Endothelial cell of umbilical vein (primary cell): ENCODE data around the gene LAMB3. TPM values are rescaled to one million over a fixed set of nuclear protein-coding genes. Genes with fewer than 3 reads are reported as not detected.

Experiments
- BruUV-seq: library from RNA; stranded (reverse); fragments of 400-500 nt; replicated peaks from 2 replicates; lab custom pipeline; 2021; lab: Mats Ljungman, UMichigan
- CTCF ChIA-PET: fragments of 300-600, 350-600 bp; sonication (Branson Sonifier 250); formaldehyde crosslinking; loops from one replicate; lab custom pipeline; 2021; ENCODE audit warnings: antibody characterized with exemption, inconsistent platforms; lab: Charles Lee
- POLR2A ChIA-PET: fragments of 300-600, 350-600 bp; sonication (Branson Sonifier 250); formaldehyde crosslinking; loops from one replicate; lab custom pipeline; 2021; ENCODE audit warnings: antibody characterized with exemption, inconsistent platforms; lab: Charles Lee
- DNase-seq: peaks from one replicate; pipeline ENCODE4 v3.0.0-alpha.2; 2011; ENCODE audit warnings: low read depth, low spot score
- FAIRE-seq: peaks from 2 replicates; lab custom pipeline; 2011; peaks lifted over from hg19 to GRCh38; lab: Jason Lieb, UNC
- H2AFZ ChIP-seq: 2 replicates; pipeline ENCODE4 v1.6.0; 2012; ENCODE audit warnings: low read depth, low read length, control low read depth, inconsistent platforms
- H3K27ac ChIP-seq: 2 replicates; pipeline ENCODE4 v1.5.1; 2011; ENCODE audit warnings: low read depth, mild to moderate bottlenecking, control low read depth, low read length, moderate library complexity; ENCODE audit not compliant: insufficient read depth
- H3K27me3 ChIP-seq, 2 experiments: 2 replicates each; pipeline versions ENCODE4 v1.6.0 to v1.6.1; 2011; ENCODE audit warnings: low read length in 2 of 2, mixed read lengths in 1 of 2; ENCODE audit not compliant: control insufficient read depth in 2 of 2, insufficient read depth in 2 of 2
- H3K36me3 ChIP-seq, 2 experiments: 2 replicates in 1 of 2; 3 replicates in 1 of 2; pipeline ENCODE4 v1.5.1; 2011; ENCODE audit warnings: low read length in 2 of 2, mild to moderate bottlenecking in 1 of 2, moderate library complexity in 1 of 2; ENCODE audit not compliant: control insufficient read depth in 2 of 2, insufficient read depth in 2 of 2; ENCODE audit errors: extremely low read depth in 1 of 2
- H3K4me1 ChIP-seq: 3 replicates; pipeline ENCODE4 v1.5.1; 2011; ENCODE audit warnings: mild to moderate bottlenecking, low read length; ENCODE audit not compliant: control insufficient read depth, insufficient read depth; ENCODE audit errors: extremely low read depth
- H3K4me2 ChIP-seq: 2 replicates; pipeline ENCODE4 v1.6.1; 2011; ENCODE audit warnings: low read length, control low read depth, mixed read lengths; ENCODE audit not compliant: insufficient read depth
- H3K4me3 ChIP-seq, 3 experiments: fragments of 200-600 bp in 1 of 3; sonication (generic), shearing (Covaris generic) in 1 of 3; replicated peaks in 1 of 3; 2 replicates each; pipeline ENCODE4 v1.5.1; 2011 to 2016; ENCODE audit warnings: control low read depth in 3 of 3, low read length in 3 of 3, mild to moderate bottlenecking in 2 of 3, inconsistent platforms in 1 of 3, low read depth in 1 of 3, moderate library complexity in 1 of 3; ENCODE audit not compliant: insufficient read depth in 1 of 3
- H3K79me2 ChIP-seq: 2 replicates; pipeline ENCODE4 v1.6.0; 2012; ENCODE audit warnings: low read length, inconsistent platforms; ENCODE audit not compliant: control insufficient read depth, insufficient read depth
- H3K9ac ChIP-seq: replicated peaks from 2 replicates; pipeline ENCODE3; 2011; ENCODE audit warnings: low read length, control low read depth; ENCODE audit not compliant: insufficient read depth; ENCODE audit errors: extremely low read depth
- H3K9me1 ChIP-seq: replicated peaks from 3 replicates; pipeline ENCODE4 v1.6.0; 2011; ENCODE audit warnings: mild to moderate bottlenecking, low read length; ENCODE audit not compliant: control insufficient read depth, insufficient read depth; ENCODE audit errors: extremely low read depth
- H3K9me3 ChIP-seq: replicated peaks from 2 replicates; pipeline ENCODE4 v1.5.1; 2012; ENCODE audit warnings: low read length, inconsistent platforms; ENCODE audit not compliant: control insufficient read depth, insufficient read depth
- H4K20me1 ChIP-seq: replicated peaks from 2 replicates; pipeline ENCODE3; 2011; ENCODE audit warnings: mild to moderate bottlenecking, low read length; ENCODE audit not compliant: control insufficient read depth, insufficient read depth; ENCODE audit errors: extremely low read depth
- EZH2 ChIP-seq: IDR thresholded peaks from 2 replicates; pipeline ENCODE4 v1.6.1; 2012; ENCODE audit warnings: borderline replicate concordance, low read depth, mild to moderate bottlenecking, moderate library complexity, low read length, inconsistent platforms; ENCODE audit not compliant: severe bottlenecking
- FOS ChIP-seq: IDR thresholded peaks from 2 replicates; pipeline ENCODE4 v1.6.1; 2011; ENCODE audit warnings: mild to moderate bottlenecking, low read length, moderate library complexity, borderline replicate concordance; ENCODE audit not compliant: insufficient read depth
- GATA2 ChIP-seq: IDR thresholded peaks from 2 replicates; pipeline ENCODE4 v1.7.0; 2011; ENCODE audit warnings: low read depth, mild to moderate bottlenecking, moderate library complexity, mixed read lengths, low read length; ENCODE audit not compliant: insufficient read length, insufficient read depth
- JUN ChIP-seq: IDR thresholded peaks from 2 replicates; pipeline ENCODE4 v1.6.1; 2011; ENCODE audit warnings: borderline replicate concordance, low read depth; ENCODE audit not compliant: insufficient read length, insufficient read depth
- MYC ChIP-seq: IDR thresholded peaks from one replicate; pipeline ENCODE4 v1.6.1; 2011; ENCODE audit warnings: mild to moderate bottlenecking, low read depth, low read length
- POLR2A ChIP-seq: IDR thresholded peaks from 2 replicates; pipeline ENCODE4 v1.6.1; 2012; ENCODE audit warnings: low read depth, mild to moderate bottlenecking, control low read depth, low read length
- POLR2AphosphoS5 ChIP-seq: IDR thresholded peaks from 2 replicates; pipeline ENCODE4 v1.6.1; 2012; ENCODE audit warnings: low read depth, mild to moderate bottlenecking, control low read depth, low read length, moderate library complexity; ENCODE audit not compliant: insufficient read depth
- dilution Hi-C: fragments of 300-500 bp; cut with MboI; formaldehyde crosslinking; loops from one replicate; pipeline ENCODE4 v1.15.0; 2019; ENCODE audit warnings: low sequenced_read_pairs; ENCODE audit not compliant: extremely low pct_ligation_motif_present
- intact Hi-C: fragments of 100-400 bp; cut with micrococcal nuclease; formaldehyde crosslinking; loops from one replicate; pipeline ENCODE4 v1.10.0; 2022
- polyA plus RNA-seq, 4 experiments: library from polyadenylated mRNA; depleted of rRNA in 3 of 4; stranded (reverse) in 3 of 4; unstranded in 1 of 4; fragments of >200 nt; gene quantifications; 2 replicates each; pipeline versions ENCODE4 v1.2.1 to v1.2.3, GENCODE V29; 2011 to 2012; ENCODE audit warnings: missing spikeins in 1 of 4
- total RNA-seq: library from RNA; stranded (reverse); gene quantifications from 2 replicates; pipeline ENCODE4 v1.2.3, GENCODE V29; 2021
- TF ChIP-seq, protein P1 (sequence below): IDR thresholded peaks from 2 replicates; pipeline ENCODE4 v1.6.1; 2011; ENCODE audit not compliant: insufficient read depth, insufficient read length
- TF ChIP-seq, protein P2 (sequence below), 2 donors: IDR thresholded peaks; 1 replicate in 1 of 2; 2 replicates in 1 of 2; pipeline ENCODE4 v1.5.1; 2011; ENCODE audit warnings: low read length in 2 of 2, mild to moderate bottlenecking in 2 of 2, moderate library complexity in 2 of 2, control low read depth in 1 of 2, inconsistent platforms in 1 of 2, low read depth in 1 of 2; ENCODE audit not compliant: insufficient read depth in 1 of 2; ENCODE audit errors: extremely low read depth in 1 of 2

LAMB3 gene
- total and polyA plus RNA-seq, 2 donors (not counting 3 experiments of a cell fraction or from before 2014, with no cell fraction given): 2.6 to 3.1 TPM

DNA sequence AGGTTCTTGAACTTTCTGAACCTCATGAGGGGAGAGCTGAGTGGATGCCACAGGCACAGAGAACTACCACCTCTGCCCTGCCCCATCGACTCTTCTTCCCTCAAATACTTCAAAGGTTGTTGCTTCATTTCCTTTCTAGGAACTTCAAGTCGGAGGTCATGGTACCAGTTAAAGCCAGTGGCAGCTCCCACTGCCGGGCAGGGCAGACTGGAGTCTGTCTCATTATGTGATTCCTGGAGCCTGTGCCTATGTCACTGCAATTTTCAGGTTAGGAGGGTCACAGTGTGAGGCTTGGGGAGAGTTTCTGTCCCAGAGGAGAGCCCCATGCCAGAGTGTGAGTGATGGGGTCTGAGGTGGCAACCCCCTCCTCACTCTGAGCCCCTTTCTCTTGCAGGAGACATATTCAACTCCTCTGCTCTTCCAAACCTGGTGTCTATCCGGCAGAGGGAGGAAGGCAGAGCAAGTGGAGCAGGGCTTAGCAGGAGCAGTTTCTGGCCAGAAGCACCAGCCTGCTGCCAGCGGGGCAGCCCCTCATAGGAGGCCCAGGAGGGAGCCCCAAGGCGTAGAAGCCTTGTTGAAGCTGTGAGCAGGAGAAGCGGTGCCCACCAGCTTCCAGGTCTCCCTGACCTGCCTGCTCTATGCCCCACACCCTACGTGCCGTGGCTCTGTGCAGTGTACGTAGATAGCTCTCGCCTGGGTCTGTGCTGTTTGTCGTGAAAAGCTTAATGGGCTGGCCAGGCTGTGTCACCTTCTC is 39.4 kb downstream of the LAMB3 start:
- Histone ChIP-seq H4K20me1 (no peaks in the 10 kb centered on the region), H3K27ac (no peak overlapping the region), H3K36me3 (no peaks in the 10 kb centered on the region), H3K9me3 (no peaks in the 10 kb centered on the region), H3K9me1 (no peaks in the 10 kb centered on the region), H3K9ac (no peak overlapping the region), H2AFZ (no peak overlapping the region), H3K4me2 (no peak overlapping the region), H3K27me3 (no peaks in the 10 kb centered on the region), H3K4me3 (no peak overlapping the region), H3K4me1 (no peaks in the 10 kb centered on the region), H3K79me2 (no peaks in the 10 kb centered on the region)
- TF ChIP-seq FOS (no peak), POLR2A (no peak), JUN (no peak), GATA2 (no peak), MYC (no peak), POLR2AphosphoS5 (no peak), EZH2 (no peak)
- TF ChIP-seq, protein P1, sequence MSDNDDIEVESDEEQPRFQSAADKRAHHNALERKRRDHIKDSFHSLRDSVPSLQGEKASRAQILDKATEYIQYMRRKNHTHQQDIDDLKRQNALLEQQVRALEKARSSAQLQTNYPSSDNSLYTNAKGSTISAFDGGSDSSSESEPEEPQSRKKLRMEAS: no peak
- TF ChIP-seq, protein P2, sequence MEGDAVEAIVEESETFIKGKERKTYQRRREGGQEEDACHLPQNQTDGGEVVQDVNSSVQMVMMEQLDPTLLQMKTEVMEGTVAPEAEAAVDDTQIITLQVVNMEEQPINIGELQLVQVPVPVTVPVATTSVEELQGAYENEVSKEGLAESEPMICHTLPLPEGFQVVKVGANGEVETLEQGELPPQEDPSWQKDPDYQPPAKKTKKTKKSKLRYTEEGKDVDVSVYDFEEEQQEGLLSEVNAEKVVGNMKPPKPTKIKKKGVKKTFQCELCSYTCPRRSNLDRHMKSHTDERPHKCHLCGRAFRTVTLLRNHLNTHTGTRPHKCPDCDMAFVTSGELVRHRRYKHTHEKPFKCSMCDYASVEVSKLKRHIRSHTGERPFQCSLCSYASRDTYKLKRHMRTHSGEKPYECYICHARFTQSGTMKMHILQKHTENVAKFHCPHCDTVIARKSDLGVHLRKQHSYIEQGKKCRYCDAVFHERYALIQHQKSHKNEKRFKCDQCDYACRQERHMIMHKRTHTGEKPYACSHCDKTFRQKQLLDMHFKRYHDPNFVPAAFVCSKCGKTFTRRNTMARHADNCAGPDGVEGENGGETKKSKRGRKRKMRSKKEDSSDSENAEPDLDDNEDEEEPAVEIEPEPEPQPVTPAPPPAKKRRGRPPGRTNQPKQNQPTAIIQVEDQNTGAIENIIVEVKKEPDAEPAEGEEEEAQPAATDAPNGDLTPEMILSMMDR (IDR thresholded peaks at IDR 0.05; ENCODE audit: extremely low read depth in 1 of 2, insufficient read depth in 1 of 2, low read depth in 1 of 2, low read length in 2 of 2): no peak
- dilution Hi-C loops (no loop called here), intact Hi-C loops (no loop called here)
- DNase-seq (no peak), FAIRE-seq (no peak)
- ChIA-PET CTCF (interaction anchor here (1.0 to 2.6 kb wide), 6 partner anchors 9 to 47 kb away, joined by 3 to 8 read pairs (median 4); no protein-coding TSS in a partner anchor), POLR2A (no interaction called here)
- no TSS peak for BruUV-seq
